Heart right ventricle (tissue), 16 donors: ENCODE data around the gene TRIM44. TPM values are rescaled to one million over a fixed set of nuclear protein-coding genes. Genes with fewer than 3 reads are reported as not detected.
"Not testable (repeated sequence)": the region's sequence is repeated elsewhere in the genome, so short reads cannot be mapped to it uniquely, and the experiment has no call there.

Source experiments
- ATAC-seq, 8 donors: fragments of 200-7000 bp; cut with Tn5 transposase; one replicate each; pipeline ENCODE4 v1.9.1; 2020; ENCODE audit warnings: mild to moderate bottlenecking in 8 of 8, moderate library complexity in 8 of 8, moderate number of reproducible peaks in 1 of 8
- DNase-seq, 2 donors: peaks; one replicate each; pipeline ENCODE4 v3.0.0-alpha.2; 2020
- H3K27ac ChIP-seq, 10 donors: fragments of 200-600 bp; sonication (generic) in 2 of 10; one replicate each; pipeline versions ENCODE4 v1.5.0 to v1.8.0; 2020 to 2022; ENCODE audit warnings: mild to moderate bottlenecking in 3 of 10
- H3K27me3 ChIP-seq, 7 donors: fragments of 200-600 bp; one replicate each; pipeline ENCODE4 v1.8.0; 2021 to 2022; ENCODE audit warnings: mild to moderate bottlenecking in 2 of 7
- H3K36me3 ChIP-seq, 9 donors: fragments of 200-600 bp; sonication (generic) in 1 of 9; one replicate each; pipeline versions ENCODE4 v1.5.0 to v1.8.0; 2020 to 2022; ENCODE audit warnings: mild to moderate bottlenecking in 2 of 9
- H3K4me1 ChIP-seq, 9 donors: fragments of 200-600 bp; sonication (generic) in 1 of 9; one replicate each; pipeline versions ENCODE4 v1.5.0 to v1.8.0; 2020 to 2022; ENCODE audit warnings: mild to moderate bottlenecking in 4 of 9
- H3K4me3 ChIP-seq, 10 donors: fragments of 200-600 bp; sonication (generic) in 2 of 10; one replicate each; pipeline versions ENCODE4 v1.5.0 to v1.8.0; 2020 to 2022; ENCODE audit warnings: mild to moderate bottlenecking in 7 of 10, moderate library complexity in 2 of 10
- H3K9me3 ChIP-seq, 11 donors: fragments of 200-600 bp in 10 of 11; sonication (generic) in 2 of 11; one replicate each; pipeline versions ENCODE4 v1.5.0 to v1.8.0; 2013 to 2022; ENCODE audit warnings: mild to moderate bottlenecking in 2 of 11, control low read depth in 1 of 11, moderate library complexity in 1 of 11
- WGBS, 2 donors: extraction: QIAGEN DNeasy Blood & Tissue Kit; methylation state at CpG; one replicate each; pipeline ENCODE4 v1.1.7; 2013; ENCODE audit warnings: inconsistent platforms in 1 of 2; 5-methylcytosine and 5-hydroxymethylcytosine counted together
- intact Hi-C, 10 donors: fragments of 100-400 bp; cut with DNase I; formaldehyde crosslinking; loops; one replicate each; pipeline versions ENCODE4 v1.11.1 to v1.14.2; 2022
- polyA plus RNA-seq, 2 donors: library from polyadenylated mRNA; stranded (reverse); fragments of 200-250 nt; gene quantifications; one replicate each; pipeline ENCODE4 v1.2.3, GENCODE V29; 2013
- total RNA-seq, 10 donors: library from RNA; stranded (reverse); fragmentation: NEBNext Ultra II Directional in 3 of 10; extraction: Animal tissue kit (Norgen Biotek cat#: 25700) in 3 of 10; gene quantifications; one replicate each; pipeline versions ENCODE4 v1.2.1 to v1.2.4, GENCODE V29; 2021 to 2023
- TF ChIP-seq, protein P1 (sequence below), 9 donors: fragments of 200-600 bp; sonication (generic) in 2 of 9; IDR thresholded peaks; one replicate each; pipeline versions ENCODE4 v1.5.0 to v1.8.0; 2021 to 2022; ENCODE audit warnings: antibody characterized with exemption in 9 of 9, mild to moderate bottlenecking in 5 of 9, moderate library complexity in 1 of 9
- donor health status: Arrhythmogenic right ventricular cardiomyopathy.
- donor health status: ischemic (EF 13 %, LVEDD 7.1; RV severe dilation, severe dysfunction).
- donor health status: healthy with polysubstance abuse.
- donor health status: DM: no; HTN: yes; CAD: no.
- donor health status: DM: no; HTN: no; CAD: no.
- donor health status: ischemic (EF 25% LVEDD 6.9; RV normal size, moderate dysfunction).
- donor health status: ischemic (EF 25% LVEDD 5.7; RV mildly dilated, moderate dysfunction).
- donor health status: healthy.
- donor health status: DM: yes; HTN: yes; CAD: no.
- donor health status: Ischemic cardiomyopathy.
- donor health status: ischemic (EF 35%, LVEDD 5.7; RV mildly dilated, moderate dysfunction).
- donor health status: nonischemic (EF 11% LVEDD 7.7; RV severe dilation, severe dysfunction).
- donor health status: DM: yes; HTN: yes; CAD: no.
- donor health status: PGD.
- donor health status: ischemic (EF 29% LVEDD 5.4; RV normal size, mild dysfunction).
- donor health status: nonischemic (EF 23%, LVEDD 6.1; RV moderate dilation, normal function).

TRIM44 gene
- total and polyA plus RNA-seq, 12 donors: 6.4 to 59.2 (median 44.5) TPM

DNA sequence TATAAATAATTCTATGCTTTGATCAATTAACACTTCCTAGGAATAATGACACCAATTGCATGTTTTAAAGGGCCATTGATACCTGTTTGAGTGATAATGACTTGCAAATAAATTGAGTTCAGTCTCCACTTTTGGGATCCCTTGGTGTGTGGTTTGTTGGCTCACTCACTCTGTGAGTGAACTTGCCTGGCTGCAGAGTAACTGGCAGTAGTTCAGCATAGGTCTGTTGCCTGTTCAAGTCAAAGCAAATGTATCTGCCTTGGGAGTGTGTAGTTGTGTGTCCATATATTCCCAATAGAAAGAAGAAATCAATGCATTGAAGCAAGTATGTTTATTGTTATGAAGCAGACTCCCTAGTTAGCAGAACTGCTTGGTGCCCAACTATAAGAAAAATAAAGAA, 49.3 kb downstream of the TRIM44 start:
- DNase-seq: no peak
- Histone ChIP-seq H3K9me3 (peaks cover 0 to 5% (median 0%) of the 10 kb centered on the region in 11 donors), H3K36me3 (no peaks in the 10 kb centered on the region), H3K4me3 (no peak overlapping the region), H3K27me3 (no peaks in the 10 kb centered on the region), H3K27ac (no peak overlapping the region), H3K4me1 (peaks cover 0 to 25% (median 5%) of the 10 kb centered on the region in 9 donors)
- TF ChIP-seq, protein P1, sequence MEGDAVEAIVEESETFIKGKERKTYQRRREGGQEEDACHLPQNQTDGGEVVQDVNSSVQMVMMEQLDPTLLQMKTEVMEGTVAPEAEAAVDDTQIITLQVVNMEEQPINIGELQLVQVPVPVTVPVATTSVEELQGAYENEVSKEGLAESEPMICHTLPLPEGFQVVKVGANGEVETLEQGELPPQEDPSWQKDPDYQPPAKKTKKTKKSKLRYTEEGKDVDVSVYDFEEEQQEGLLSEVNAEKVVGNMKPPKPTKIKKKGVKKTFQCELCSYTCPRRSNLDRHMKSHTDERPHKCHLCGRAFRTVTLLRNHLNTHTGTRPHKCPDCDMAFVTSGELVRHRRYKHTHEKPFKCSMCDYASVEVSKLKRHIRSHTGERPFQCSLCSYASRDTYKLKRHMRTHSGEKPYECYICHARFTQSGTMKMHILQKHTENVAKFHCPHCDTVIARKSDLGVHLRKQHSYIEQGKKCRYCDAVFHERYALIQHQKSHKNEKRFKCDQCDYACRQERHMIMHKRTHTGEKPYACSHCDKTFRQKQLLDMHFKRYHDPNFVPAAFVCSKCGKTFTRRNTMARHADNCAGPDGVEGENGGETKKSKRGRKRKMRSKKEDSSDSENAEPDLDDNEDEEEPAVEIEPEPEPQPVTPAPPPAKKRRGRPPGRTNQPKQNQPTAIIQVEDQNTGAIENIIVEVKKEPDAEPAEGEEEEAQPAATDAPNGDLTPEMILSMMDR (IDR thresholded peaks at IDR 0.05): no peak
- intact Hi-C loops: no loop called here
- ATAC-seq: no peak

DNA sequence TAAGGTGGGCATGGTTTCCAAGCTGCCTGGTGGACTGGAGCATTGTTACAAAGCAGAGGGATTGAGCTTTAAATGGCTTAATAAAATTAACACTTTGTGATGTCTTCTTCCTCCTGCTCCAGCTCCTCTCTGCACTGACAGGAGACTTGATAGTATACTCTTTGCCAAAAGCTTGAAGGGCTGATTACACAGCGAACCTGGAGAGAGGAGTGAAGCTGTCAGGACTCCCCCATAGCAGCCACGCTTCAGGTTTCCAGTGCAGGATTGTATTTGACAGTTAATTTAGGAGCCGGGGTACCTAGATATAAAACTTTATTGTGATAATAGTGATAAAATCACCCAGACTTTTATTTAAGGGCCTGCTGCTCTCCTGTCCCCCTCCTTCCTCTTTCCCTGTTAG, 50.0 kb downstream of the TRIM44 start:
- intact Hi-C loops: no loop called here
- no peak for DNase-seq
- WGBS, 2 donors: 57 to 70% methylated on average over 3 of the region's 3 CpGs
- Histone ChIP-seq H3K27me3 (no peaks in the 10 kb centered on the region), H3K27ac (no peak overlapping the region), H3K4me3 (no peak overlapping the region), H3K9me3 (peaks cover 0 to 5% (median 0%) of the 10 kb centered on the region in 11 donors), H3K36me3 (no peaks in the 10 kb centered on the region), H3K4me1 (peaks cover 0 to 25% (median 5%) of the 10 kb centered on the region in 9 donors)
- TF ChIP-seq, protein P1 (IDR thresholded peaks at IDR 0.05): no peak
- no peak for ATAC-seq

DNA sequence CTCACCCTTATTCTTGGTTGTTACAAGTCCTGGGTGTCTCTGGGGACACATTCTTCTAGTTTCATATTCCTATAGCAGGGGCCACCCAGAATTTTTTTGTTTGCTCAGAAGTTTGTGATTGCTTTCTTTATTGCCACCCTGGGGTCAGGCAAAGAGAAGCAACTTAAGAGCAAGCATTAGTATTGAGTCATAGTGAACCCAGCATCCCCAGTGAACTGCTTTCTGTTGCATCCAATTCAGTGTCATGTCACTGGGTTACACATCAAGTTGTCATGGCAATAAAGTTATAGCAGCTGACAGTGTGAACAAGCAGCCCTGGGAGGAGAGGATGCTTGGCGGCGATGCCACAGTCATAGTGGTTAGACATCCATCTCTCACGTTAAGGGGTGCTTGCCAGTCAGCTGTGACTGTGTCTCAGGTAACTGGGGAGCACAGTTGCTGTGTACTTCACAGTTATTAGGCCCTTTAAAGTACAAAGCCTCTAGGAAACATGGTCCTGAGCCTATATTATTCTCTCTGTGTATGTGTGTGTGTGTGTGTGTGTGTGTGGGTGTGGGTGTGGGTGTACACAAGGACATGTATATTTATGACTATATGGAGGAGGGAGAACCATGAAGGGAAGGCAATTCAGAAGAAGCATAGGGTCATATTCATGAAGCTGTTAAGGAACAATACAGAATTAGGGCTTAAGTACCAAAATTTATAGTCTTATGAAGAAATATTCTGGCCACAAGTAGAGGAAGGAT, 52.5 kb downstream of the TRIM44 start:
- DNase-seq (no peak), ATAC-seq (no peak)
- no peaks in the 10 kb centered on the region for H3K27me3 ChIP-seq
- peaks cover 0 to 5% (median 0%) of the 10 kb centered on the region in 11 donors for H3K9me3 ChIP-seq
- H3K4me3 ChIP-seq: no peak overlapping the region
- intact Hi-C loops: no loop called here
- H3K36me3 ChIP-seq: no peaks in the 10 kb centered on the region
- peaks cover 0 to 15% (median 5%) of the 10 kb centered on the region in 9 donors for H3K4me1 ChIP-seq
- no peak overlapping the region for H3K27ac ChIP-seq
- TF ChIP-seq, protein P1 (IDR thresholded peaks at IDR 0.05): no peak
- 96 to 97% methylated on average over 3 of the region's 3 CpGs for WGBS, 2 donors

- WGBS, 2 donors: 60 to 65% methylated on average over 2 of the region's 2 CpGs
- H3K36me3 ChIP-seq, H3K27ac ChIP-seq, H3K9me3 ChIP-seq, intact Hi-C loops, H3K27me3 ChIP-seq, ATAC-seq, DNase-seq, H3K4me3 ChIP-seq: not testable (repeated sequence)
- peaks cover 0 to 15% (median 5%) of the 10 kb centered on the region in 9 donors for H3K4me1 ChIP-seq
Observed at GRCh38 chr11:35715677-35716076, 53.1 kb downstream of the TRIM44 start.

- Histone ChIP-seq H3K4me3 (no peak overlapping the region), H3K4me1 (peaks cover 0 to 23% (median 10%) of the 10 kb centered on the region in 9 donors), H3K36me3 (no peaks in the 10 kb centered on the region), H3K9me3 (peaks cover 0 to 5% (median 0%) of the 10 kb centered on the region in 11 donors), H3K27me3 (no peaks in the 10 kb centered on the region), H3K27ac (no peak overlapping the region)
- ATAC-seq (no peak), DNase-seq (no peak)
- intact Hi-C loops: no loop called here
- TF ChIP-seq, protein P1 (IDR thresholded peaks at IDR 0.05): no peak
- WGBS, 2 donors: 97 to 98% methylated on average over 2 of the region's 2 CpGs
Observed at GRCh38 chr11:35717043-35717442, 54.5 kb downstream of the TRIM44 start.
